Neural progenitor cell (in vitro differentiated cells): Measurements from ENCODE around the gene NIFK.

Source experiments
- CTCF ChIP-seq: fragments of 200-600 bp; sonication (generic); IDR thresholded peaks from 2 replicates; pipeline ENCODE4 v1.5.1; 2017; ENCODE audit warnings: antibody characterized with exemption, mild to moderate bottlenecking
- EZH2 ChIP-seq: fragments of 200-600 bp; sonication (generic); IDR thresholded peaks from 2 replicates; pipeline ENCODE4 v1.6.1; 2017; ENCODE audit warnings: antibody characterized with exemption, mild to moderate bottlenecking, moderate library complexity
- EZH2phosphoT487 ChIP-seq: fragments of 200-600 bp; sonication (generic); IDR thresholded peaks from 2 replicates; pipeline ENCODE4 v1.6.1; 2017; ENCODE audit warnings: antibody characterized with exemption

DNA sequence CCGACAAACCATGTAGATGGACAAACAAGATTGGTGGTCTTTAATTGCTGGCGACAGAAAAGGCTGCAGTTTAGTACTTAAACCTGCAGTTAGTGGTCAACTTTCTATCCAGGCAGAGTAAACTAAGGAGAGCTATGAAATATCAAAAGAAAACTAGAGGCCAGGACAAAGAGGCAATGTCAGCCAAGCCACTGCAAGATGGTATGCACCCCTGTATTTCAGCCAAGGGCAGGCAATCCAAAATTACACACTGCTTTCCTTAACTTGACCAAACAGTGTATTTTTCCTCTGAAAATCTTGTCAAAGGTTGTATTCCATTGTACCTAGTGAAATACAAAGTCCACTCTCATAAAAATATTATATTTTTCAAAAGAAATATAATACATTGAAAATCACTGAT lies 9.3 kb downstream of the NIFK start:
- TF ChIP-seq EZH2 (no peak), CTCF (no peak), EZH2phosphoT487 (no peak)
